ENCODE measurements around the gene GRAMD1A.

Gene GRAMD1A

GRCh38 chr19:35018379-35018778 is 18.3 kb downstream of the GRAMD1A start:
- Histone ChIP-seq H3K4me2 (ENCODE audit: low read length) (no peak overlapping the region), H3K4me3 (ENCODE audit: low read length) (no peak overlapping the region), H3K36me3 (ENCODE audit: control insufficient read depth, low read length) (peaks cover 86% of the 10 kb centered on the region), H3K9me3 (ENCODE audit: control insufficient read depth, insufficient read depth, low read length) (no peaks in the 10 kb centered on the region), H3K9me2 (replicated peaks; ENCODE audit: control insufficient read depth, low read length) (no peaks in the 10 kb centered on the region), H3K4me1 (ENCODE audit: control insufficient read depth, low read length) (peaks cover 3% of the 10 kb centered on the region; the same call in 1 of the 2 replicates), H3K79me2 (ENCODE audit: control insufficient read depth, low read length) (no peaks in the 10 kb centered on the region), H4K20me1 (ENCODE audit: control insufficient read depth, insufficient read depth, low read depth, low read length) (no peaks in the 10 kb centered on the region), H3F3A (ENCODE audit: control insufficient read depth, insufficient read depth) (no peaks in the 10 kb centered on the region), H3K27me3 (ENCODE audit: control insufficient read depth, low read length) (no peaks in the 10 kb centered on the region), H3K27ac (ENCODE audit: low read depth, low read length) (no peak overlapping the region)
- no peak for TF ChIP-seq CTCF (IDR thresholded peaks at IDR 0.05; ENCODE audit: low read depth, low read length, poor library complexity, severe bottlenecking)
- TF ChIP-seq EZH2phosphoT487 (IDR thresholded peaks at IDR 0.05; ENCODE audit: borderline replicate concordance, low read length): no peak

GRCh38 chr19:35019144-35019543 is 19.0 kb downstream of the GRAMD1A start:
- no peak for TF ChIP-seq CTCF (IDR thresholded peaks at IDR 0.05; ENCODE audit: low read depth, low read length, poor library complexity, severe bottlenecking)
- TF ChIP-seq EZH2phosphoT487 (IDR thresholded peaks at IDR 0.05; ENCODE audit: borderline replicate concordance, low read length): no peak
- H3K4me1 ChIP-seq (ENCODE audit: control insufficient read depth, low read length): peaks cover 3% of the 10 kb centered on the region; the same call in 1 of the 2 replicates
- peaks cover 86% of the 10 kb centered on the region for H3K36me3 ChIP-seq (ENCODE audit: control insufficient read depth, low read length)
- H3K27me3 ChIP-seq (ENCODE audit: control insufficient read depth, low read length): no peaks in the 10 kb centered on the region
- no peak overlapping the region for H3K4me2 ChIP-seq (ENCODE audit: low read length)
- H3K79me2 ChIP-seq (ENCODE audit: control insufficient read depth, low read length): no peaks in the 10 kb centered on the region
- H3F3A ChIP-seq (ENCODE audit: control insufficient read depth, insufficient read depth): no peaks in the 10 kb centered on the region
- H4K20me1 ChIP-seq (ENCODE audit: control insufficient read depth, insufficient read depth, low read depth, low read length): no peaks in the 10 kb centered on the region
- no peak overlapping the region for H3K4me3 ChIP-seq (ENCODE audit: low read length)
- no peaks in the 10 kb centered on the region for H3K9me3 ChIP-seq (ENCODE audit: control insufficient read depth, insufficient read depth, low read length)
- no peaks in the 10 kb centered on the region for H3K9me2 ChIP-seq (replicated peaks; ENCODE audit: control insufficient read depth, low read length)
- no peak overlapping the region for H3K27ac ChIP-seq (ENCODE audit: low read depth, low read length)

- no peaks in the 10 kb centered on the region for H3K9me3 ChIP-seq (ENCODE audit: control insufficient read depth, insufficient read depth, low read length)
- peaks cover 83% of the 10 kb centered on the region for H3K36me3 ChIP-seq (ENCODE audit: control insufficient read depth, low read length)
Observed at GRCh38 chr19:35021016-35021415, 20.9 kb downstream of the GRAMD1A start.

More at GRCh38 chr19:35021016-35021415, 20.9 kb downstream of the GRAMD1A start:
- H3F3A ChIP-seq (ENCODE audit: control insufficient read depth, insufficient read depth): no peaks in the 10 kb centered on the region
- no peaks in the 10 kb centered on the region for H4K20me1 ChIP-seq (ENCODE audit: control insufficient read depth, insufficient read depth, low read depth, low read length)
- H3K4me3 ChIP-seq (ENCODE audit: low read length): no peak overlapping the region
- H3K9me2 ChIP-seq (replicated peaks; ENCODE audit: control insufficient read depth, low read length): no peaks in the 10 kb centered on the region
- no peaks in the 10 kb centered on the region for H3K4me1 ChIP-seq (ENCODE audit: control insufficient read depth, low read length)
- H3K79me2 ChIP-seq (ENCODE audit: control insufficient read depth, low read length): no peaks in the 10 kb centered on the region
- H3K4me2 ChIP-seq (ENCODE audit: low read length): no peak overlapping the region
- no peaks in the 10 kb centered on the region for H3K27me3 ChIP-seq (ENCODE audit: control insufficient read depth, low read length)
- H3K27ac ChIP-seq (ENCODE audit: low read depth, low read length): no peak overlapping the region
- TF ChIP-seq CTCF (IDR thresholded peaks at IDR 0.05; ENCODE audit: low read depth, low read length, poor library complexity, severe bottlenecking) (no peak), EZH2phosphoT487 (IDR thresholded peaks at IDR 0.05; ENCODE audit: borderline replicate concordance, low read length) (no peak)
